HG02642 (cell line): ENCODE data around the gene LIPC.
"Not testable (repeated sequence)": the region's sequence is repeated elsewhere in the genome, so short reads cannot be mapped to it uniquely, and the experiment has no call there.

ENCODE experiments used
- ATAC-seq: cut with Tn5 transposase; IDR thresholded peaks from one replicate; pipeline ENCODE4 v1.9.1; 2021; ENCODE audit warnings: mild to moderate bottlenecking; ENCODE audit not compliant: unreplicated experiment, poor library complexity

LIPC gene

GRCh38 chr15:58597943-58598828 is 166.4 kb downstream of the LIPC start:
- ATAC-seq, result no peak

- ATAC-seq, result no peak
Measured at GRCh38 chr15:58598829-58599210, 167.0 kb downstream of the LIPC start.

- no peak for ATAC-seq
Measured at GRCh38 chr15:58602823-58603222, 171.0 kb downstream of the LIPC start.

GRCh38 chr15:58603927-58604326 is 172.1 kb downstream of the LIPC start:
- not testable (repeated sequence) for ATAC-seq

- ATAC-seq, result no peak
Measured at GRCh38 chr15:58604455-58604923, 172.7 kb downstream of the LIPC start.

DNA sequence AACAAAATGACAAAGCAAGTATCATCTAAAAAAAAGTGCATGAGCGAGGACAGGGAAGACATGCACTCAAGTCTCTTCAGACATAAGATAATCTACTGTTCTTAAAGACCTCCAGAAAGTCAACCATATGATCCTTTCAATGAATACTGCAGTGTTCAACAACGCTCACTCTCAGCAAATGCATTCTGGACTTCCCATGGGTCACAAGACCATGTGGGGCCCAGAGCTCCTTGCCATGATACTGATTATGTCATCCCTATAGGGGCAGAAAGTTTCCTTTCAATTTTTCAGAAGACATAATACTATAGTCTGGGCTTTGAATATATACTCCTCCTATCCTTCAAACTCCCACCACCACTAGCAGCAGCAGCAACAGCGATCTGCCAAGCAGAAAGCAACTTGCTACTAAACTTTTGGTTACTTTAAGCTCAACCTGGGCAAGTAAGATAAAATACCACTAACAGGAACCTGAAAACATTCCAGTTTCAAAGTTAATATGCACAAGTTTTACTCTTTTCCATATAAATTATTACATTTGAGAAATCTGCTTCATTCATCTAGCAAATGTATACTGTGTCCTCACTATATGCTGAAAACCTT is 174.2 kb downstream of the LIPC start:
- no peak for ATAC-seq

DNA sequence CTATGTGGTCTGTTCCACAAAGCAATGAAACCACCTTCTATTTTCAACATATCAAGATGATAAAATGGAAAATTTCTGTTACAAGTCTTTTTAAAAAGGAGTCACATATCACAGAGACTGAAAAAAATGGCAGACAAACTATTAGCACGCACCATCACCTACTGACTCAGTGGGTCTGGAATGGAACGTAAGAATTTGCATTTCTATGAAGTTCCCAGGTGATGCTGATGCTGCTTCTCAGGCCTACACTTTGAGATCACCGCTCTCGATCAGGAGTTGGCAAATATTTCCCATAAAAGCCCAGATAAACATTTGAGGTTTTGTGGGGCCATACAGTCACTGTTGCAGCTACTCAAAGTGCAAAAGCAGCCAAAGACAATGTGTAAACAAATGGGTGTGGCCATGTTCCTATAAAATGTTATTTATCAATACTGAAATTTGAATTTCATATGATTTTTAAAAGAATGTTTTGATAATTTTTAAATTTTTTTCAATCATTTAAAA is 174.8 kb downstream of the LIPC start:
- no peak for ATAC-seq

- no peak for ATAC-seq
Measured at GRCh38 chr15:58608129-58608590, 176.4 kb downstream of the LIPC start.

GRCh38 chr15:58608711-58609110 is 176.9 kb downstream of the LIPC start:
- ATAC-seq, result no peak

GRCh38 chr15:58611731-58612676 is 180.2 kb downstream of the LIPC start:
- ATAC-seq, result no peak

- no peak for ATAC-seq
Measured at GRCh38 chr15:58616171-58616570, 184.4 kb downstream of the LIPC start.
